H1 (cell line): Measurements from ENCODE around the gene CCDC200. TPM values are rescaled to one million over a fixed set of nuclear protein-coding genes. Genes with fewer than 3 reads are reported as not detected.
"Not testable (repeated sequence)": the region's sequence is repeated elsewhere in the genome, so short reads cannot be mapped to it uniquely, and the experiment has no call there.

ENCODE experiments used
- CTCF ChIA-PET: fragments of 300-600 bp; sonication (Branson Sonifier 250); formaldehyde crosslinking; loops from one replicate; lab custom pipeline; 2021; ENCODE audit not compliant: partially characterized antibody; lab: Charles Lee
- POLR2A ChIA-PET: fragments of 300-600 bp; sonication (Branson Sonifier 250); formaldehyde crosslinking; loops from one replicate; lab custom pipeline; 2021; ENCODE audit warnings: inconsistent platforms; ENCODE audit not compliant: partially characterized antibody; lab: Charles Lee
- DNase-seq, 2 experiments: peaks; one replicate each; pipeline versions ENCODE4 v3.0.0 to v3.0.0-alpha.2; 2010 to 2022; ENCODE audit warnings: low spot score in 2 of 2, low read depth in 1 of 2, mixed read lengths in 1 of 2
- FAIRE-seq: peaks from 2 replicates; lab custom pipeline; 2011; peaks lifted over from hg19 to GRCh38; lab: Jason Lieb, UNC
- H2AFZ ChIP-seq: 2 replicates; pipeline ENCODE4 v1.8.1; 2012; ENCODE audit warnings: low read length, inconsistent platforms
- H2AK5ac ChIP-seq: 2 replicates; pipeline ENCODE4 v1.6.1; 2013; ENCODE audit warnings: low read depth, low read length
- H2BK120ac ChIP-seq: replicated peaks from 2 replicates; pipeline ENCODE3; 2013; ENCODE audit warnings: low read depth, low read length, inconsistent platforms
- H2BK12ac ChIP-seq: 2 replicates; pipeline ENCODE4 v1.6.1; 2013; ENCODE audit warnings: low read depth, low read length
- H2BK15ac ChIP-seq: 2 replicates; pipeline ENCODE4 v1.6.1; 2013; ENCODE audit warnings: low read length
- H2BK20ac ChIP-seq: 2 replicates; pipeline ENCODE4 v1.6.1; 2013; ENCODE audit warnings: low read length
- H2BK5ac ChIP-seq: 2 replicates; pipeline ENCODE4 v1.6.1; 2013; ENCODE audit warnings: low read depth, low read length
- H3K14ac ChIP-seq: 2 replicates; pipeline ENCODE4 v1.6.1; 2013; ENCODE audit warnings: inconsistent platforms; ENCODE audit not compliant: insufficient read length
- H3K18ac ChIP-seq: 2 replicates; pipeline ENCODE4 v1.6.1; 2013; ENCODE audit warnings: low read length; ENCODE audit errors: extremely low read depth
- H3K23ac ChIP-seq: 2 replicates; pipeline ENCODE4 v1.6.1; 2013; ENCODE audit warnings: inconsistent platforms; ENCODE audit not compliant: insufficient read length
- H3K23me2 ChIP-seq: 2 replicates; pipeline ENCODE4 v1.6.1; 2013; ENCODE audit warnings: low read depth, low read length
- H3K27ac ChIP-seq: 2 replicates; pipeline ENCODE4 v1.6.1; 2011; ENCODE audit warnings: low read depth, low read length, inconsistent platforms
- H3K27me3 ChIP-seq, 4 experiments: replicated peaks in 1 of 4; 1 replicate in 1 of 4; 2 replicates in 3 of 4; pipeline versions ENCODE4 v1.6.1 to v1.8.1; 2011 to 2013; ENCODE audit warnings: low read length in 3 of 4, mild to moderate bottlenecking in 3 of 4, inconsistent platforms in 2 of 4, mixed read lengths in 2 of 4, moderate library complexity in 1 of 4; ENCODE audit not compliant: control insufficient read depth in 3 of 4, insufficient read depth in 3 of 4; ENCODE audit errors: extremely low read depth in 1 of 4
- H3K36me3 ChIP-seq, 4 experiments: 2 replicates each; pipeline versions ENCODE4 v1.6.1 to v1.8.1; 2011 to 2013; ENCODE audit warnings: mild to moderate bottlenecking in 4 of 4, low read length in 3 of 4, moderate library complexity in 2 of 4, control low read depth in 1 of 4, inconsistent platforms in 1 of 4; ENCODE audit not compliant: insufficient read depth in 4 of 4, control insufficient read depth in 2 of 4
- H3K4ac ChIP-seq: replicated peaks from 2 replicates; pipeline ENCODE3; 2013; ENCODE audit warnings: low read length, low read depth, mixed read lengths, inconsistent platforms; ENCODE audit not compliant: insufficient read length
- H3K4me1 ChIP-seq, 4 experiments: replicated peaks in 1 of 4; 1 replicate in 1 of 4; 2 replicates in 3 of 4; pipeline versions ENCODE4 v1.6.1 to v1.8.1; 2011 to 2013; ENCODE audit warnings: low read length in 3 of 4, inconsistent platforms in 2 of 4, mixed read lengths in 1 of 4; ENCODE audit not compliant: insufficient read depth in 4 of 4, control insufficient read depth in 3 of 4
- H3K4me2 ChIP-seq, 2 experiments: 2 replicates each; pipeline versions ENCODE4 v1.6.1 to v1.8.1; 2011 to 2013; ENCODE audit warnings: low read depth in 2 of 2, low read length in 2 of 2, control low read depth in 1 of 2, inconsistent platforms in 1 of 2, mild to moderate bottlenecking in 1 of 2; ENCODE audit not compliant: insufficient read depth in 1 of 2
- H3K4me3 ChIP-seq, 4 experiments: fragments of 200-600, 300-600 bp in 1 of 4; sonication (generic), shearing (Covaris generic), sonication (Bioruptor Twin) in 1 of 4; 2 replicates each; pipeline versions ENCODE4 v1.5.1 to v1.8.1; 2011 to 2016; ENCODE audit warnings: low read length in 4 of 4, low read depth in 3 of 4, control low read depth in 2 of 4, inconsistent platforms in 2 of 4, mild to moderate bottlenecking in 2 of 4, mixed read lengths in 1 of 4, moderate library complexity in 1 of 4; ENCODE audit not compliant: insufficient read depth in 2 of 4; ENCODE audit errors: extremely low read depth in 1 of 4
- H3K56ac ChIP-seq: replicated peaks from 2 replicates; pipeline ENCODE3; 2013; ENCODE audit warnings: low read depth, mild to moderate bottlenecking, mixed read lengths, low read length, inconsistent platforms; ENCODE audit not compliant: insufficient read length
- H3K79me1 ChIP-seq: 2 replicates; pipeline ENCODE4 v1.6.1; 2013; ENCODE audit warnings: low read depth, low read length, control low read depth
- H3K79me2 ChIP-seq, 2 experiments: 2 replicates each; pipeline versions ENCODE4 v1.6.1 to v1.8.1; 2012 to 2013; ENCODE audit warnings: low read length in 2 of 2, mild to moderate bottlenecking in 2 of 2, inconsistent platforms in 1 of 2; ENCODE audit not compliant: insufficient read depth in 2 of 2, control insufficient read depth in 1 of 2
- H3K9ac ChIP-seq, 4 experiments: replicated peaks in 1 of 4; 1 replicate in 1 of 4; 2 replicates in 3 of 4; pipeline versions ENCODE4 v1.6.1 to v1.8.1; 2011 to 2013; ENCODE audit warnings: low read depth in 3 of 4, low read length in 3 of 4, control low read depth in 2 of 4, mild to moderate bottlenecking in 2 of 4, moderate library complexity in 2 of 4, inconsistent platforms in 1 of 4; ENCODE audit errors: extremely low read depth in 1 of 4
- H3K9me3 ChIP-seq, 2 experiments: 2 replicates each; pipeline versions ENCODE4 v1.6.1 to v1.8.1; 2012 to 2013; ENCODE audit warnings: mild to moderate bottlenecking in 2 of 2, moderate library complexity in 2 of 2, control low read depth in 1 of 2, inconsistent platforms in 1 of 2, low read depth in 1 of 2, low read length in 1 of 2, mixed read lengths in 1 of 2; ENCODE audit not compliant: insufficient read depth in 2 of 2
- H4K20me1 ChIP-seq, 2 experiments: replicated peaks in 1 of 2; 2 replicates each; pipeline versions ENCODE3 to v1.8.1; 2011 to 2013; ENCODE audit warnings: inconsistent platforms in 2 of 2, low read length in 2 of 2, mild to moderate bottlenecking in 1 of 2; ENCODE audit not compliant: insufficient read depth in 2 of 2, control insufficient read depth in 1 of 2
- H4K5ac ChIP-seq: 2 replicates; pipeline ENCODE4 v1.6.1; 2013; ENCODE audit warnings: low read length, low read depth, mixed read lengths, inconsistent platforms; ENCODE audit not compliant: insufficient read length
- H4K8ac ChIP-seq: 2 replicates; pipeline ENCODE4 v1.8.0; 2013; ENCODE audit warnings: mild to moderate bottlenecking, moderate library complexity, low read length, inconsistent platforms; ENCODE audit not compliant: insufficient read depth; ENCODE audit errors: extremely low read depth
- H4K91ac ChIP-seq: replicated peaks from 2 replicates; pipeline ENCODE3; 2013; ENCODE audit warnings: low read length, mixed read lengths, inconsistent platforms; ENCODE audit not compliant: insufficient read length
- WGBS, 2 experiments: shearing (Covaris generic) in 1 of 2; methylation state at CpG; one replicate each; pipeline versions ENCODE4 v1.1.6 to v1.1.7; 2013 to 2015; ENCODE audit warnings: low lambda C conversion rate in 2 of 2, mixed read lengths in 2 of 2, inconsistent platforms in 1 of 2, low coverage in 1 of 2, missing lambda C conversion rate in 1 of 2; ENCODE audit not compliant: insufficient replicate concordance in 2 of 2, insufficient coverage in 1 of 2, insufficient read length in 1 of 2; ENCODE audit errors: extremely low coverage in 1 of 2, missing lambda C conversion rate in 1 of 2; 5-methylcytosine and 5-hydroxymethylcytosine counted together
- polyA plus RNA-seq, 7 experiments: library from polyadenylated mRNA; depleted of rRNA in 3 of 7; stranded (reverse) in 5 of 7; unstranded in 2 of 7; fragments of >200 nt in 5 of 7; fragments of 200-250 nt in 2 of 7; gene quantifications; 1 replicate in 5 of 7; 2 replicates in 1 of 7; 4 replicates in 1 of 7; pipeline versions ENCODE4 v1.2.1 to v1.2.3, GENCODE V29; 2011 to 2013; ENCODE audit warnings: missing spikeins in 2 of 7, mixed read lengths in 2 of 7
- total RNA-seq: library from RNA; stranded (reverse); fragmentation: NEBNext Ultra II Directional; extraction: Animal tissue kit (Norgen Biotek cat#: 25700); gene quantifications from 2 replicates; pipeline ENCODE4 v1.2.1, GENCODE V29; 2021

CCDC200 gene
- total and polyA plus RNA-seq, 2 of the 8 experiments (the other 6 are each of a cell fraction or from before 2014, with no cell fraction given) = 0.11 TPM; not detected in 1

GRCh38 chr17:43272914-43273313, 44.5 kb upstream of the CCDC200 start:
- H4K91ac ChIP-seq, H2BK15ac ChIP-seq, H3K18ac ChIP-seq, H2AK5ac ChIP-seq, H3K14ac ChIP-seq, H3K23me2 ChIP-seq, H4K5ac ChIP-seq, H3K4me3 ChIP-seq, H2BK12ac ChIP-seq, H3K27ac ChIP-seq, H3K9ac ChIP-seq, H3K27me3 ChIP-seq, DNase-seq, H3K56ac ChIP-seq, H3K9me3 ChIP-seq, FAIRE-seq, H3K4me2 ChIP-seq, CTCF ChIA-PET, H3K79me1 ChIP-seq, H3K36me3 ChIP-seq, H3K79me2 ChIP-seq, H3K23ac ChIP-seq, H4K8ac ChIP-seq, H2BK20ac ChIP-seq, POLR2A ChIA-PET, H2BK5ac ChIP-seq, H4K20me1 ChIP-seq, H3K4ac ChIP-seq, H2AFZ ChIP-seq, H3K4me1 ChIP-seq, H2BK120ac ChIP-seq: not testable (repeated sequence)
- WGBS, 2 experiments = no CpG with 5 or more reads among the region's 30 CpGs

DNA sequence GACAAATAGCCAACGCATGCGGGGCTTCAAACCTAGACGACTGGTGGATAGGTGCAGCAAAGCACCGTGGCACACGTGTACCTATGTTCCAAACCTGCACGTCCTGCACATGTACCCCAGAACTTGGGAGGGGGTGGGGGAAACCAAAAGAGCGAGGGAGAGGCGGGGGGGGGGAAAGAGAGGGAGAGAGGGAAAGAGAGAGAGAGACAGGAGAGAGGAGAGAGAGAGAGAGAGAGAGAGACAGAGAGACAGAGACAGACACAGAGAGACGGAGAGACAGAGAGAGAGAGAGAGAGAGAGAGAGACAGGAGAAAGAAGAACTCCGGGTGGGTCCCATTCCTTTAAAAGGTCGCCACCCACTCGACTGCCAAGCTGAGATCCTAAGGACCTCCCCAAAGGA, 44.1 kb upstream of the CCDC200 start:
- H2AK5ac ChIP-seq, H2BK15ac ChIP-seq, POLR2A ChIA-PET, H2BK12ac ChIP-seq, H2BK120ac ChIP-seq, H3K9ac ChIP-seq, H3K23me2 ChIP-seq, H4K5ac ChIP-seq, H3K14ac ChIP-seq, H3K4ac ChIP-seq, H3K56ac ChIP-seq, H2BK5ac ChIP-seq, CTCF ChIA-PET, H4K20me1 ChIP-seq, H3K27me3 ChIP-seq, H4K91ac ChIP-seq, H3K9me3 ChIP-seq, H3K4me1 ChIP-seq, DNase-seq, H3K27ac ChIP-seq, H2BK20ac ChIP-seq, H3K23ac ChIP-seq, H3K4me3 ChIP-seq, H3K79me1 ChIP-seq, H3K79me2 ChIP-seq, H4K8ac ChIP-seq, H3K18ac ChIP-seq, H3K36me3 ChIP-seq, FAIRE-seq, H3K4me2 ChIP-seq, H2AFZ ChIP-seq: not testable (repeated sequence)
- no CpG with 5 or more reads among the region's 12 CpGs for WGBS, 2 experiments
